HG03354 (cell line): ENCODE results near the gene EMP1.

Experiments used
- ATAC-seq: cut with Tn5 transposase; IDR thresholded peaks from one replicate; pipeline ENCODE4 v1.9.1; 2021; ENCODE audit warnings: mild to moderate bottlenecking; ENCODE audit not compliant: unreplicated experiment, poor library complexity, severe bottlenecking

The EMP1 gene

GRCh38 chr12:13194401-13195110 is 2.0 kb upstream of the EMP1 start:
- no peak for ATAC-seq

DNA sequence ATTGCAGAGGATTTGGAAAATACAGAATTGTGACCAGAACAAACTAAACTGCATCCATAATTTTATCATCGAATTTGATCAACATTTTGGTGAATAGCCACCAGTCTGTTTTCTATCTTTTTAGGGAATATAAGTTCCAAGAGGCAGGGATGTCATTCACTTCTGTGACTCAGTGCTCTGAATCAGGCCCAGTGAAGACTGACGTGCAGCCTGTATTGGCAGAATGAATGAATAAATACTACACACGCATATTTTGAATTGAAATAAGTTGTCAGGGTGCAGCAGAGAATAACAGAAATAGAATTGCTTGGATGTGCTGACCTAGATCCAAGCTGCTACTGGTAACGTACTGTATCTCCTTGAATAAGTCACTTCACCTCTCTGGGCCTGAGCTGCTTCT is 1.3 kb upstream of the EMP1 start:
- ATAC-seq = no peak

DNA sequence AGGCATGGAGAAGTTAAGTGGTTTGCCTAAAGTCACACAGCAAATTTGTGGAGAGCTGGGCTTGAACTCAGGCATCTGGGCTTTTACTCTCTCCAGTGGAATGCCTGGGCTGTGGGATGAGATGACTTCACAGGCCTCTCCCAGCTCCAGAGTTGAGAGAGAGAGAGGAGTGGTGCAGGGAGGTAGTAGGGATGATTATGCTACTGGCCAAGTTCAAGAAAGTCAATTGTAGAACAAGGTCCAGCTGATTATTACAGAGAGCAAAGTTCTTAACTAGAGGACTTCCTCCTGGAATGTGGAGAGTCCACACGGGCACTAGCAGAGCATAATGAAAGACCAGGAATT is 769 bp upstream of the EMP1 start:
- no peak for ATAC-seq

- ATAC-seq = no peak
These were observed 506 bp downstream of the EMP1 start for GRCh38 chr12:13197032-13197431.

DNA sequence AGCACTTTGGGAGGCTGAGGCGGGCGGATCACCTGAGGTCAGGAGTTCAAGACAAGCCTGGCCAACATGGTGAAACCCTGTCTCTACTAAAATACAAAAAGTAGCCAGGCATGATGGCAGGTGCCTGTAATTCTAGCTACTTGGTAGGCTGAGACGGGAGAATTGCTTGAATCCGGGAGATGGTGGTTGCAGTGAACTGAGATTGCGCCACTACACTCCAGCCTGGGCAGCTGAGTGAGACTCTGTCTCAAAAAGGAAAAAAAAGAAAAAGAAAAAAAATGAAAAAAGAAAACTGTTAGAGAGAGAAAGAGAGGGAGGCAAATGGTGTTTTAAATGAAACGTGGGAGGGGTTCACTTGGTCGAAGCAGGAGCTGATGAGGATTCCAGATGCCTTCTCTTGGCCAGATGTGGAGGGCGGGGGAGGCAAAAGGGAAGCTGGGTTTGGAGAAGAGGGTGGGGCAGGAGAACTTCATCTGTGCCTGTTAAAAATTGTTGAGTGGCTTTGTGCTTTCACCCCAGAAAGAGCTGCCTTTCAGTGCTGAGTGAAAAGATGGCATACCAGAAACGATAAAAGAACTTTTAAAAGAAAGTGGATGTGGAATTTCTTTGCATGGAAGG is 1.1 kb downstream of the EMP1 start:
- ATAC-seq = no peak

- no peak for ATAC-seq
These were observed 1.7 kb downstream of the EMP1 start for GRCh38 chr12:13198241-13198640.

GRCh38 chr12:13198876-13199275 is 2.4 kb downstream of the EMP1 start:
- no peak for ATAC-seq

DNA sequence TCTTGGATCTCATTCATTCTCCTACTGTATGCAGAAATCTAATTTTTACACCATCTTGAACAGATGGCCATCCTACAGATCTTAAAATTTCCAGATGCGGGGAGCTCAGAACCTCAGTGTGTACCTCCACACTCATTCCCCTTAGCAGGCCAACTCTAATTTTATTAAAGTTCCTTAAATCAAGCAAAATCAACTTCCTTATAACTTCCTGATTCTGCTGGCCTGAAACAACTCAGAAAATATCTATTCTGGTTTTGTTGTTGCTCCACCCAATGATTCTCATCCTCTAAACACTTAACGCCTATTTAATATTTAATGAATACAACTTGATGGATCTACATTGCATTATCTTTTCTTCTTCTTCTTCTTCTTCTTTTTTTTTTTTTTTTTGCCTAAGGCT is 3.1 kb downstream of the EMP1 start:
- no peak for ATAC-seq

- ATAC-seq = no peak
These were observed 4.3 kb downstream of the EMP1 start for GRCh38 chr12:13200841-13201240.

GRCh38 chr12:13203034-13203922 is 6.8 kb downstream of the EMP1 start:
- ATAC-seq = no peak

DNA sequence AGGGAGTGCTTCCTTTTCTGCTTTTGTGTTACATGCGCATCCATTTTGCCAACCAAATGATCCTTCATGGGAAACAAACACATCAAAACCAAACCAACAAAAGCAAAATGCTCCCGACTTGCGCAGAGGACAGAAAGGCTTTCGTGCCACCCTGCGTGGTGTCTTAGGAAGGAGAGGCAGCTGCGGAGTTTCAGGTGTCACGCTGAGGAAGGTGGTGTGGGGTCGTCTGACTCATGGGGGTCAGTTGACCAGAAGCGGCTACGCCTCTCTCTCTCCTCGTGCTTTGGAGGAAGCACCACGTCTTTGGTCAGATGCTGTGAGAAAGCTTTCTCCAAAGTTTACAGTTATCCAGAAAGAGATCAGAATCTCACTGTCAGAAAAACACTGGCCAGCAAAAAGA is 7.9 kb downstream of the EMP1 start:
- no peak for ATAC-seq

DNA sequence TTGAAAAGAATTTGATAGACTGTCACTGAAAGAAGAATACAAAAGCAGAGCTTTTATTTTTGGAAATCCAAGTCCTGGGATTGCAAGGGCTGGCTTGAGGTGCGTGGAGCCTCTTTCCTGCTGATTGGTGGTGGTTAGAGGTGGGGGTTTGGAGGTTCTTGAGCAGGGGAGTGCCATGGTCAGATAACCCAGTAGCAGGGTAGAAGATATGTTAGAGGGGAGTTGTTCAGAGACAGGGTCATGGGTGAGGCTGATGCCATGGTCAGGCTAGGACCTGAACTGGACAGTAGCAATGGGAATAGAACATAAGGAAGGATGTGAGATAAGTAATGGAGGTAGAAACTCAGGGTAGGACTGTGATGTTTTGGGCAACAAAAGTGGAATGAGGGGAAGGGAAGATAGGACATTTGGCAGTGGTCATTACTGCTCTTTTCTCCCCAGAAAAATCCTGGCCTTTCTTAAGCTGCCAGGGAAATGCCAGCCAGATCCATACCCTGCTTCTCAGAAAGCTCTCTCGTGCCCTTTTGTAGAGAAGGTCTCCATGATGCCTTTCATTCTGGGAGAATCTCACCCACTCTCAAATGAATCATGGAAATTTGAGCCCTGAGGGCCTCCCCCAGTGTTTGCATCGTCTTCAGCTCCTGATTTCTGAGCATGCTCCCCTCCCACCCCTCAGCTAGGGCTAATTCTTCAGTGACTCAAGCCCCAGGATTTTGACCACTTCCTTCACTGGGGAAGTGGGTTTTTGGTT is 9.5 kb downstream of the EMP1 start:
- ATAC-seq = no peak

GRCh38 chr12:13206560-13206897 is 10.0 kb downstream of the EMP1 start:
- no peak for ATAC-seq

GRCh38 chr12:13208533-13209435 is 12.3 kb downstream of the EMP1 start:
- no peak for ATAC-seq

- no peak for ATAC-seq
These were observed 13.1 kb downstream of the EMP1 start for GRCh38 chr12:13209436-13210235.

DNA sequence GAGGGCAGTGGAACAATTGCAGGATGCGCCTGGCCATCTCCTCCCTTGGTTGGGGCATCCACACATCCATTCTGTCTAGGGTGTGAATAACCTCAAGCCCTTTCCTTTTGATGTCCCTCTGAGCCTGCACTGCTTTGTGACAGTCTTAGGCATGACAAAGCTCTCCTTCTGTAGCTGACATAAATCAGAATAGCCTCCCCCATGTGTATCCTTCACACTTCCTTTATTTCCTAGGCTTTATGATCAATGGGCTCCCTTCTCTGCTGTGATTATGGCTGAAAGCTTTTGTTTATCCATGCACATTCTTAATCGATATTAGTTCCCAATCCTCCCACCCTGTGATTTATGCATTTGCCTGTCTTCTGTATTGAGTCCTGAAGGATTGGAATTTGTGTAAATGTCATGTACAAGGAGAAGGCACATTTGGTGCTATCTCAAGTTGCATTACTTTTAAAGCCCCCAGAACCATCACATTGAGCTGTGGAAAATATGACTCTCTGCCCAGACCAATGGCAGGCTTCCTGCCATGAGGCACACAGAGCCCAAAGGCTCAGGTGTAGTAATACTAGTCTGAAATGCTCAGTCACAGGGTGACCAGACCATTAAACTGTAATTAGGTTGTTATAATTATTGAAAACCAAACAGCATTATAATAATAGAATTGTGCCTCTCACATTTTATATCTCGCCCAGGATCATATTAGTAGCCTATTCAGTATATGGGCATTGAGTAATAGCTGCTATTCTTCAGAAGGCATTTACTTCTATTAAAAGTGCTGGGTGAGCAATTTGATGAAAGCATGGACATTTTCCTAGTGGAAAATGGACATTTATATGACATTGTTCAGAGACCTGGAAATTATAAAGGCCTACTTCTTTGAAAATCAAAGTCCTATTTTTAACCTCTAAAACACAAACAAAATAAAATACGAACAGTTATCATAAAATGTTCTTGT is 14.0 kb downstream of the EMP1 start:
- no peak for ATAC-seq

GRCh38 chr12:13211191-13211858 is 14.8 kb downstream of the EMP1 start:
- no peak for ATAC-seq
